Measurements from ENCODE around the gene CEP250.
"Not testable (repeated sequence)": the region's sequence is repeated elsewhere in the genome, so short reads cannot be mapped to it uniquely, and the experiment has no call there.

Gene CEP250

DNA sequence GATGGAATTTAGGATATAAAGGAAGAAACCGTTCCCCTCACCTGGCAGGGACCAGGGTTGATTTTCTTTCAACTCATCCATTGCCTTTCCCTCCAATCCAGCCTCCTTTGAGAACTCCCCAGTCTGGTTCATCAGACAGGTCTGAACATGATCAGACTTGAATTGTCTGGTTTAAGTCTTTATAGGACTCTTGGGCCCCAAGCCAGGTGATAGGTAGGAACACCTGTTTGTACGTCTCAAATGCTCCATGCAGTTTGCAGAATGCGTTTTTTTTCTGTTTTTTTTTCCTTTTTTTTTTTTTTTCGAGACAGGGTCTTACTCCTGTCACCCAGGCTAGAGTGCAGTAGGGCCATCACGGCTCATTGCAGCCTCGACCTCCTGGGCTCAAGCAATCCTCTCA lies 4.1 kb upstream of the CEP250 start:
- DNase-seq (ENCODE audit: low read depth): no peak

DNA sequence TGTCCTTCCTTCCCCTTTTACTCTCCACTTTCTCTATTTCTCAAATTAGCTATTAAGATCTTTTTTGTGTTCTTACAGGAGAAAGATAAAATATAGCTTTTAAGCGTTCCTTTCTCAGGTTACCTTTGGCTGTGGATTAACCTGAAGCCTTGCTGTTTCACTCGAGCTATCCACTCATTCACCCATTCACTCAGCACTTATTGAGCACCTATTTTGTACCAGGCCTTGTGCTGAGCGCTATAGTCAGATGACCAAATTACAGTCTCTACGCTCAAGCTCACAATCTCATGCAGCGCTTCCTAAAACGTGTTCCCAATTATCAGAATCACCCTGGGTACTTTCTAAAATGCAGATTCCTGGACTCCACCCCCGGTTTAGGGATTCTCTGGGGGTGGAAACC lies 1.8 kb upstream of the CEP250 start:
- no peak for DNase-seq (ENCODE audit: low read depth)

DNA sequence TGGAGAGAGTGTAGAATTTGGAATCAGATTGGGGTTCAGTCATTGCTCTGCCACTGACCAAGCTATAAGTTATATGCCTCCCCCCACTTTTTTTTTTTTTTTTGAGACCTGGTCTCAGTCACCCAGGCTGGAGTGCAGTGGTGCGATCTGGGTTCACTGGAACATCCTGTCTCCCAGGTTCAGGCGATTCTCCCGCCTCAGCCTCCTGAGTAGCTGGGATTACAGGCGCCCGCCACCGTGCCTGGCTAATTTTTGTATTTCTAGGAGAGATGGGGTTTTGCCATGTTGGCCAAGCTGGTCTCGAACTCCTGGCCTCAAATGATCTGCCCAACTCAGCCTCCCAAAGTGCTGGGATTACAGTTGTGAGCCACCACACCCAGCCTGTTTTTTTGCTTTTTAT lies 1.3 kb downstream of the CEP250 start:
- not testable (repeated sequence) for DNase-seq (ENCODE audit: low read depth)

GRCh38 chr20:35457539-35457938 lies 2.1 kb downstream of the CEP250 start:
- not testable (repeated sequence) for DNase-seq (ENCODE audit: low read depth)

- DNase-seq (ENCODE audit: low read depth): no peak
Measured at GRCh38 chr20:35458388-35458787, 3.0 kb downstream of the CEP250 start.

GRCh38 chr20:35461620-35462019 lies 6.2 kb downstream of the CEP250 start:
- DNase-seq (ENCODE audit: low read depth): no peak

DNA sequence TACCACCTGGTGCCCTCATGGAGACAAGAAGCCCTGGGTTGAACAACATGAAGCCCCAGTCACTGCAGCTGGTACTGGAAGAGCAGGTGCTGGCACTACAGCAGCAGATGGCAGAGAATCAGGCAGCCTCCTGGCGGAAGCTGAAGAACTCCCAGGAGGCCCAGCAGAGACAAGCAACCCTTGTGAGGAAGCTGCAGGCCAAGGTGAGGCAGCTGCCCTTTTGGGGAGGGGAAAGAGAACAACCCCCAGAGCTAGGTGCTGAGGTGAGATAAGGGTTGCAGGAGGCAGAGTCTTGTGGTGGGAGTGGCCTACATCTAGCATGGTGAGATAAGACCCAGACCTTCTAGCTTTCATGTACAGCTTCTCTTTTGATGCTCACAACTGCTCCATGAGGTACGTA lies 7.0 kb downstream of the CEP250 start:
- no peak for DNase-seq (ENCODE audit: low read depth)

GRCh38 chr20:35463455-35464300 lies 8.3 kb downstream of the CEP250 start:
- DNase-seq (ENCODE audit: low read depth): no peak

DNA sequence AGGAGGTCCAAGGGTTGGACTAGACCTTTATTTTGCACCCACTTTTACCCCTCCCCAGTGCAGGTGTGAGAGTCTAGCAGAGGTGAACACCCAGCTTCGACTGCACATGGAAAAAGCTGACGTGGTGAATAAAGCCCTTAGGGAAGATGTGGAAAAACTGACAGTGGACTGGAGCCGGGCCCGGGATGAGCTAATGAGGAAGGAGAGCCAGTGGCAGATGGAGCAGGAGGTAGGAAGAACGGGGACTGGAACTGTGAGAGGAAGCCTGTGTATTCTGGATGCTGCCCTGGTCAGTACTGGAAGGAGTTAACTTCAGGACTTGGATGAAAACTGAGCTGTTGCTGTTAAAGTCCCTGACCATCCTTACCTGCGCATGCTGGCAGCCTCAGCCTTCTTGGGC lies 10.6 kb downstream of the CEP250 start:
- no peak for DNase-seq (ENCODE audit: low read depth)

DNA sequence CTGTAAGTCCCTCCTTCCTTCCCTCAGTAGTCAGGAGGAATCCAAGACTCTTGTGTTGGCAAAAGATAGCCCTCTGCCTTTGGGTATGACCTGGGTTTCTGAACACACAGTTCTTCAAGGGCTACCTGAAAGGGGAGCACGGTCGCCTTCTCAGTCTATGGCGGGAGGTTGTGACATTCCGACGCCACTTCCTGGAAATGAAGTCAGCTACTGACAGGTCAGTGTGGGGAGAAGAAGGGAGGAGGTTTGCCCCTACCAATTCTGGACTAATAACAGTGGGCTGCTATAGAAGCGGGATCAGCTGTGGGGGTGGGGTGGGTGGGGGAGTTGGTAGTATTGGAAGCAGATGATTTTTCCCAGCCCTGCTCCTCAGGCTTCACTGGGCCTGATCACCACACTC lies 11.5 kb downstream of the CEP250 start:
- DNase-seq (ENCODE audit: low read depth): no peak

- DNase-seq (ENCODE audit: low read depth): no peak
Measured at GRCh38 chr20:35467339-35468224, 12.2 kb downstream of the CEP250 start.

DNA sequence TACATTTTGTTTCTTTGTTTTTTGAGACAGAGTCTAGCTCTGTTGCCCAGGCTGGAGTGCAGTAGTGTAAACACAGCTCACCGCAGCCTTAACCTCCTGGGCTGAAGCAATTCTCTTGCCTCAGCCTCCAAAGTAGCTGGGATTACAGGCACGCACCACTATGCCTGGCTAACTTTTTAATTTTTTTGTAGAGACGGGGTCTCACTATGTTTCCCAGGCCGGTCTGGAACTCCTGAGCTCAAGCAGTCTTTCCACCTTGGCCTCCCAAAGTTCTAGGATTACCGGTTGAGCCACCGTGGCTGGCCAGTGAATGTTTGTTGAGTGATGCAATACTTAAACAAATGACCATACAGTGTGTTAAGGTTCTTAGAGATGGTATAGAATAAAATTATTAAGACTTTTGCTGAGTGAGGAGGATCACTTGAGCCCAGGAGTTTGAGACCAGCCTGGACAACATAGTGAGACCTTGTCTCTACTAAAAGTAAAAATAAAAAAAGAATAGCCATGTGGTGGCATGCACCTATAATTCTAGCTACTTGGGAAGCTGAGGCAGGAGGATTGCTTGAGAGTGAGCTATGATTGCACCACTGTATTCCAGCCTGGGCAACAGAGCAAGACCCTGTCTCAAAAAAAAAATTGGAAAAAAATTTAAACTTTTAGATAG lies 13.4 kb downstream of the CEP250 start:
- no peak for DNase-seq (ENCODE audit: low read depth)

GRCh38 chr20:35472209-35472608 lies 16.8 kb downstream of the CEP250 start:
- DNase-seq (ENCODE audit: low read depth): no peak

- no peak for DNase-seq (ENCODE audit: low read depth)
Measured at GRCh38 chr20:35473684-35474083, 18.3 kb downstream of the CEP250 start.

DNA sequence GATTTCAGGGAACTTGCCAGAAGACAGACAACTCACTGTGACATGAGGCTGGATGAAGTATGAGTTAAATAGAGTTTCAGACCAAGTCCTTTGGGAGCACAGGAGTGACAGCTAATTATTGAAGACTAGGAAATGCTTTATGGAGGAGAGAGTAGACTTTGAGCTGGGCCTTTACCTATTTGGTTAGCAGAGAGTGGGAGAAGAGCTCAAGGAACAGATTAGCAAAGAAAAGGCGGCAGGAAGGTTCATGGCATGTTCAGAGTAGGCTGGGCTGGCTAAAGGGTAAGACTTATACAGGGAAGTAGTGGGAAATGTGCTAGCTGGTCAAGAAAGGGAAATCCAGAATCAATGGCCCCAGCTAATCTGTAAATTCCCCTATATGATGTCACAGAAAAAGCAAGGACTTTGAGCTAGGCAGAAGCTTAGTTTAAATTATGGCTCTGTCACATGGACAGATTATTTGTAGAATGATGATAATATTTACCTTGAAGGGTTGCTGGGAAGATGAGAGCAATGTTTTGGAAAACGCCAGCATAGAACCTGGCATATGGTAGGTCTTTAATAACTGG lies 19.0 kb downstream of the CEP250 start:
- DNase-seq (ENCODE audit: low read depth): no peak

DNA sequence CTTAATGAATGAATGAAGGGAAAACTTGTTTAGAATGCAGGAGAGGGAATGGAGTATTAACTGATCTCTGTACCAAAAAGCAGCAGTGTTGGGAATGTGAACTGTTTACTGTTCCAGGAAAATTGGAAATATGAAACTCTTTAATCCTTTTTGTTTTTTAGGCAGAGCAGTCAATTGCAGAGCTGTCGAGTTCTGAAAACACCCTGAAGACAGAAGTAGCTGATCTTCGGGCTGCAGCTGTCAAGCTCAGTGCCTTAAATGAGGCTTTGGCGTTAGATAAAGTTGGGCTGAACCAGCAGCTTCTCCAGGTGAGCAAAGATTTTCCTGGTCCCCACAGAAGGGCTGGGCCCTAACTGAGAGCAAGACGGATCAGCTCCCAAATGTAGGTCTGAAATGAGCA lies 20.9 kb downstream of the CEP250 start:
- DNase-seq (ENCODE audit: low read depth): no peak

- no peak for DNase-seq (ENCODE audit: low read depth)
Measured at GRCh38 chr20:35478804-35479472, 23.5 kb downstream of the CEP250 start.

DNA sequence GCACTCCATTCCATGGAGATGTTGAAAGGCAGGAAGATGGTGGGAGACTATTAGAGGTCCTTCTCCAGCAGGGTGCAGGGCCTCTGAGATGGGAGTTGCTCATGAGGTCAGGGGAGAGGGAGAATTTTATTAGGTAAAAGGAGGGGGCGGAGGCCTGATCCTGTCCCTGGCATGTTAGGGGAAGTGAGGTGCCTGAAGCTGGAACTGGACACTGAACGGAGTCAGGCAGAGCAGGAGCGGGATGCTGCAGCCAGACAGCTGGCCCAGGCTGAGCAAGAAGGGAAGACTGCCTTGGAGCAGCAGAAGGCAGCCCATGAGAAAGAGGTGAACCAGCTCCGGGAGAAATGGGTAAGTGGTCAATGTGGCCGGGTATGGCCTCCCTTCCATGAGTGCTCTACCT lies 24.4 kb downstream of the CEP250 start:
- DNase-seq (ENCODE audit: low read depth): no peak

- DNase-seq (ENCODE audit: low read depth): no peak
Measured at GRCh38 chr20:35487479-35487878, 32.1 kb downstream of the CEP250 start.

DNA sequence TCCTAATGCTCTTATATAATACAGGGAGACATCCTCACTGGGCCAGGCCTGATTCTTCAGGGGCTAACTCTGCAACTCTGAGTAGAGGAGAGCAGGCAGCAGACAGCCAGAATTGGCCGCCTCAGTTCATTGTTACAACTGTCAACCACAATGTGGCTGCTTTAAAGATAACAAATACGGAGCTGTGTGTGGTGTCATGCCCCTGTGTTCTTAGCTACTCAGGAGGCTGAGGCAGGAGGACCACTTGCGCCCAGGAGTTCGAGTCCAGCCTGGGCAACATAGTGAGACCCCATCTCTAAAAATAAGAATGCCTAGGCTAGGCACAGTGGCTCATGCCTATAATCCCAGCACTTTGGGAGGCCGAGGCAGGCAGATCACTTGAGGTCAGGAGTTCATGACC lies 34.3 kb downstream of the CEP250 start:
- DNase-seq (ENCODE audit: low read depth): no peak

- DNase-seq (ENCODE audit: low read depth): peak; percentile 46
Measured at GRCh38 chr20:35490736-35491181, 35.4 kb downstream of the CEP250 start.

GRCh38 chr20:35491823-35492222 lies 36.4 kb downstream of the CEP250 start:
- no peak for DNase-seq (ENCODE audit: low read depth)
